Left ventricle myocardium inferior (tissue), 1 donor: Measurements from ENCODE around the gene PRKAR2A. TPM values are rescaled to one million over a fixed set of nuclear protein-coding genes. Genes with fewer than 3 reads are reported as not detected.

Source experiments
- DNase-seq: peaks from one replicate; pipeline ENCODE4 v3.0.0-alpha.2; 2020
- H3K27ac ChIP-seq: fragments of 200-600 bp; replicated peaks from 2 replicates; pipeline ENCODE4 v1.8.0; 2021
- H3K27me3 ChIP-seq: fragments of 200-600 bp; 2 replicates; pipeline ENCODE4 v1.8.0; 2021; ENCODE audit warnings: low read depth
- H3K36me3 ChIP-seq: fragments of 200-600 bp; 2 replicates; pipeline ENCODE4 v1.8.0; 2021
- H3K4me1 ChIP-seq: fragments of 200-600 bp; 2 replicates; pipeline ENCODE4 v1.8.0; 2021
- H3K4me3 ChIP-seq: fragments of 200-600 bp; 2 replicates; pipeline ENCODE4 v1.8.0; 2021; ENCODE audit warnings: mild to moderate bottlenecking, moderate library complexity
- H3K9me3 ChIP-seq: fragments of 200-600 bp; replicated peaks from 2 replicates; pipeline ENCODE4 v1.8.0; 2021
- intact Hi-C: fragments of 100-400 bp; cut with micrococcal nuclease; formaldehyde crosslinking; loops from one replicate; pipeline ENCODE4 v1.11.0; 2022
- total RNA-seq: library from RNA; stranded (reverse); fragmentation: NEBNext Ultra II Directional; extraction: Animal tissue kit (Norgen Biotek cat#: 25700); gene quantifications from one replicate; pipeline ENCODE4 v1.2.1, GENCODE V29; 2021
- TF ChIP-seq, protein P1 (sequence below): fragments of 200-600 bp; IDR thresholded peaks from 2 replicates; pipeline ENCODE4 v1.8.0; 2021; ENCODE audit warnings: antibody characterized with exemption, mild to moderate bottlenecking, borderline replicate concordance
- donor health status: DM: no; HTN: yes; CAD: no; lungs with severe emphysema.

Gene PRKAR2A
- total RNA-seq, 1 donor from 2014 or later = 52.2 TPM

- intact Hi-C loops = no loop called here
Measured at GRCh38 chr3:48756640-48757039, 91.0 kb downstream of the PRKAR2A start.

GRCh38 chr3:48750856-48751255, 96.8 kb downstream of the PRKAR2A start:
- TF ChIP-seq, protein P1, sequence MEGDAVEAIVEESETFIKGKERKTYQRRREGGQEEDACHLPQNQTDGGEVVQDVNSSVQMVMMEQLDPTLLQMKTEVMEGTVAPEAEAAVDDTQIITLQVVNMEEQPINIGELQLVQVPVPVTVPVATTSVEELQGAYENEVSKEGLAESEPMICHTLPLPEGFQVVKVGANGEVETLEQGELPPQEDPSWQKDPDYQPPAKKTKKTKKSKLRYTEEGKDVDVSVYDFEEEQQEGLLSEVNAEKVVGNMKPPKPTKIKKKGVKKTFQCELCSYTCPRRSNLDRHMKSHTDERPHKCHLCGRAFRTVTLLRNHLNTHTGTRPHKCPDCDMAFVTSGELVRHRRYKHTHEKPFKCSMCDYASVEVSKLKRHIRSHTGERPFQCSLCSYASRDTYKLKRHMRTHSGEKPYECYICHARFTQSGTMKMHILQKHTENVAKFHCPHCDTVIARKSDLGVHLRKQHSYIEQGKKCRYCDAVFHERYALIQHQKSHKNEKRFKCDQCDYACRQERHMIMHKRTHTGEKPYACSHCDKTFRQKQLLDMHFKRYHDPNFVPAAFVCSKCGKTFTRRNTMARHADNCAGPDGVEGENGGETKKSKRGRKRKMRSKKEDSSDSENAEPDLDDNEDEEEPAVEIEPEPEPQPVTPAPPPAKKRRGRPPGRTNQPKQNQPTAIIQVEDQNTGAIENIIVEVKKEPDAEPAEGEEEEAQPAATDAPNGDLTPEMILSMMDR = no peak
- no peak overlapping the region for H3K4me3 ChIP-seq
- H3K27ac ChIP-seq = no peak overlapping the region
- no peaks in the 10 kb centered on the region for H3K9me3 ChIP-seq
- H3K36me3 ChIP-seq = peaks cover 59% of the 10 kb centered on the region
- H3K4me1 ChIP-seq = peaks cover 27% of the 10 kb centered on the region
- no peak for DNase-seq
- intact Hi-C loops = no loop called here
- H3K27me3 ChIP-seq = no peaks in the 10 kb centered on the region

More at GRCh38 chr3:48756640-48757039, 91.0 kb downstream of the PRKAR2A start:
- Histone ChIP-seq H3K4me1 (no peaks in the 10 kb centered on the region), H3K27ac (no peak overlapping the region), H3K36me3 (peaks cover 83% of the 10 kb centered on the region), H3K4me3 (no peak overlapping the region), H3K9me3 (no peaks in the 10 kb centered on the region), H3K27me3 (no peaks in the 10 kb centered on the region)
- TF ChIP-seq, protein P1 = no peak
- no peak for DNase-seq

GRCh38 chr3:48748754-48749153, 98.9 kb downstream of the PRKAR2A start:
- H3K4me1 ChIP-seq = peaks cover 30% of the 10 kb centered on the region
- TF ChIP-seq, protein P1 = no peak
- H3K4me3 ChIP-seq = no peak overlapping the region
- DNase-seq = no peak
- H3K27ac ChIP-seq = peak overlapping the region; percentile 88
- peaks cover 41% of the 10 kb centered on the region for H3K36me3 ChIP-seq
- H3K27me3 ChIP-seq = no peaks in the 10 kb centered on the region
- intact Hi-C loops = no loop called here
- no peaks in the 10 kb centered on the region for H3K9me3 ChIP-seq

DNA sequence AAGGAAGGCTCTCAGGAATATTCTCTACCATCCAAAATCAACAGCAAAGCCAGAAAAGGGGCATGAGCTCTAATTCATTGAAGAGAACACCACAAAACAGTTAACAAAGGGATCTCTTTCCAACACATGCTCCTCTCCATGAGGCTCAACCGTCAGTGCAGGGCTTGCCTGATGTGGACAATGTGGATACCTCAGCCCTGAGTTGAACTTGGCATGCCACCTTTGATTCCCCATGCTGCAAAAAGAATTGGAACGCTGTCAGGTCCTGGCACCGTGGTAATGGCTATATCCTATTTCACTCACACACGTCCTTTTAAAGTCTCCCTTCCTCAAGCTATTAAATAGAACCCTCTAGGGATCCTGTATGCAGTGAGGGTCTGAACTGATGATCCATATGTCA, 100.0 kb downstream of the PRKAR2A start:
- Histone ChIP-seq H3K36me3 (peaks cover 37% of the 10 kb centered on the region), H3K4me3 (no peak overlapping the region), H3K27me3 (no peaks in the 10 kb centered on the region), H3K4me1 (peaks cover 30% of the 10 kb centered on the region), H3K27ac (peak overlapping the region; percentile 88), H3K9me3 (no peaks in the 10 kb centered on the region)
- peak; percentile 48 for DNase-seq
- TF ChIP-seq, protein P1 = no peak
- intact Hi-C loops = no loop called here

DNA sequence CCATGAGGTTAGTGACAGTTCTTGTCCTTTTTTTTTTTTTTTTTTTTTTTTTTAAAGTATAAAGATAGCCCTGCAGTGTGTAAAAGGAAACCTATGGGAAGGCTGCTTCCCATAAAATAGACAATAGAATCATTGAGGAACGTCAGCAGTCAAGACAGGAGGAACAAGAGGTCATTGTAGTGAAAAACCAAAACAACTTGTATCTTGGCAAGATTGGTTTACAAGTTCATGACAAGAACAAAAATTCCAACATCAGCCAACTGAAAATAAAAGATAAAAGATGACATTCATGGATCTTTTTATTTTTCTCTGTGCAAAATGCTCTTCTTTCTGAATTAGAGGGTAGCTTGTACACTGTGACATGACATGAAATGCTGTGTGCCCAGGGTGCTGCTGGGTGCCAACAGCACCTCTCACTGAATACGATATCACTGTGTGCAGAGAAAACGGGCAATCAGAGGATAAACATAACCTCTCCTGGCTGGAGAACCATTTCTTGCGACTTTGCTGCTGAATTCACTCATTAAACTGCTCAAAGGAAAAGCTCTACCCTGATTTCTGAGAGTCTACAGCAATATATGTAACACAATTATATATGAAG, 100.6 kb downstream of the PRKAR2A start:
- Histone ChIP-seq H3K4me1 (peaks cover 30% of the 10 kb centered on the region), H3K27me3 (no peaks in the 10 kb centered on the region), H3K36me3 (peaks cover 34% of the 10 kb centered on the region), H3K27ac (peak overlapping the region; percentile 88), H3K4me3 (no peak overlapping the region), H3K9me3 (no peaks in the 10 kb centered on the region)
- DNase-seq = no peak
- intact Hi-C loops = no loop called here
- TF ChIP-seq, protein P1 = no peak
